ENCODE data around the gene GATA1.
A peak's percentile ranks its signal among the peaks of the same experiment; 100 is the strongest.

GATA1 gene

GRCh38 chrX:48800574-48801279, 14.3 kb downstream of the GATA1 start:
- TF ChIP-seq CTCF (conservative IDR thresholded peaks at IDR 0.05; ENCODE audit: low read depth, low read length) = no peak
- peak overlapping the region; percentile 58 for H3K4me3 ChIP-seq (ENCODE audit: low read length)
- DNase-seq (ENCODE audit: low read depth) = no peak

GRCh38 chrX:48801280-48802088, 15.1 kb downstream of the GATA1 start, which contains the start of gene HDAC6:
Gene HDAC6 (plus strand): TSS chrX:48802067. CDS start chrX:48802693, 626 bp downstream.
- peak within 1 kb of the TSS; percentile 74 for H3K4me3 ChIP-seq (ENCODE audit: low read length)
- peak; percentile 91 for DNase-seq (ENCODE audit: low read depth)
- no peak for TF ChIP-seq CTCF (conservative IDR thresholded peaks at IDR 0.05; ENCODE audit: low read depth, low read length)

- no peak for TF ChIP-seq CTCF (conservative IDR thresholded peaks at IDR 0.05; ENCODE audit: low read depth, low read length)
- peak overlapping the region; percentile 74 for H3K4me3 ChIP-seq (ENCODE audit: low read length)
- DNase-seq (ENCODE audit: low read depth) = peak; percentile 55
These were observed 15.9 kb downstream of the GATA1 start for GRCh38 chrX:48802089-48802904.

GRCh38 chrX:48802905-48803200, 16.5 kb downstream of the GATA1 start:
- peak overlapping the region; percentile 74 for H3K4me3 ChIP-seq (ENCODE audit: low read length)
- TF ChIP-seq CTCF (conservative IDR thresholded peaks at IDR 0.05; ENCODE audit: low read depth, low read length) = no peak
- no peak for DNase-seq (ENCODE audit: low read depth)

GRCh38 chrX:48806081-48806480, 19.7 kb downstream of the GATA1 start:
- DNase-seq (ENCODE audit: low read depth) = no peak
- no peak overlapping the region for H3K4me3 ChIP-seq (ENCODE audit: low read length)

GRCh38 chrX:48813644-48814043, 27.3 kb downstream of the GATA1 start:
- no peak overlapping the region for H3K4me3 ChIP-seq (ENCODE audit: low read length)
- TF ChIP-seq CTCF (conservative IDR thresholded peaks at IDR 0.05; ENCODE audit: low read depth, low read length) = no peak
- no peak for DNase-seq (ENCODE audit: low read depth)

More at GRCh38 chrX:48806081-48806480, 19.7 kb downstream of the GATA1 start:
- no peak for TF ChIP-seq CTCF (conservative IDR thresholded peaks at IDR 0.05; ENCODE audit: low read depth, low read length)
